ENCODE data around the gene MCRIP1. TPM values are rescaled to one million over a fixed set of nuclear protein-coding genes. Genes with fewer than 3 reads are reported as not detected.
A peak's percentile ranks its signal among the peaks of the same experiment; 100 is the strongest.

The MCRIP1 gene
- total RNA-seq, 1 experiment from 2014 or later, result 204 TPM

DNA sequence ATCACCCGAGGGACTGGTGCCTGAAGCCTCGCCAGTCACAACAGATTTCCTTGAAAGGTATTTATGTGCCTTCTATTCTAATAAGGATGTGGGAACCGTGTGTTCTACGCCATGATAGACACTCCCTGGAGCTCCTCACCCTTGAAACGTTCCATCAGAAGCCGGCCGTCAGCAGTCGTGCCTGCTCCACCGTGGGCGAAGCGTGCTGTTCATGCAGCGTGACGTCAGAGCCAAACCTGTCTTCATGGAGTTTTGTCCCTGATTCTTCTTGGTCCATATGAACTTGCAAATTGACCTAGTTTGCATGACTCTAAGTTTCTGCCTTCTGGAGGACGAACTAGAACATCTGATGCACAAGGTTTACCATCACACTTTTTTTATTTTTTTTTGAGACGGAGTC is 6.2 kb upstream of the MCRIP1 start:
- no peak overlapping the region for H3K4me3 ChIP-seq (ENCODE audit: insufficient read depth, low read depth, low read length)
- no peak for DNase-seq
- no peaks in the 10 kb centered on the region for H3K27me3 ChIP-seq (ENCODE audit: control insufficient read depth, insufficient read depth, low read length)
- H3K36me3 ChIP-seq (replicated peaks; ENCODE audit: control insufficient read depth, insufficient read depth, low read length), result peaks cover 5% of the 10 kb centered on the region

DNA sequence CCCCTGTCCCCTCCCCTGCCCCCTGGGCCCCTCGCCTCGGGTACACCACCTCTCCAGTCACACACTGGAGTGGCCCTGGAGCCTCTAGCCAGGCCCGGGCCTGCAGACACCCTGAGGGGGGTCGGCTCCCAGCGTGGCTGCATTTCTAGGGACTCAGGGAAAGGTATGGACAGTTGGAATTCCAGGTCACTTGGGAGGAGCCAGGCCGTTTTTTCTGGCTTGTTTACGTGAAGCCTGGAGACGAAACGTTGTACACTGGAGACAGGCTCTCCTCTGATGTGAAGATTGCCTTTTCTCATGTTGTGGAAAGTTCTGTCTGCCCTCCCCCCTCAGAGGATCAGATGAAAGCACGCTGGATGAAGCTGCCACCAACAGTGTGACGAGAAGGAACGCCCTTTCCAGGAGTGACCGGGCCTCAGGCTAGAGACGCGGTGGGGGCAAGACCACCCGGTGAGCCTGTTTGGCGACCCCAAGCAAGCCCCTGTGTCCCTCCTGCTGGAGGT is 5.7 kb upstream of the MCRIP1 start:
- Histone ChIP-seq H3K27me3 (ENCODE audit: control insufficient read depth, insufficient read depth, low read length) (no peaks in the 10 kb centered on the region), H3K36me3 (replicated peaks; ENCODE audit: control insufficient read depth, insufficient read depth, low read length) (peaks cover 3% of the 10 kb centered on the region; the same call in 1 of the 2 replicates), H3K4me3 (ENCODE audit: insufficient read depth, low read depth, low read length) (no peak overlapping the region)
- peak; percentile 71 for DNase-seq

GRCh38 chr17:81837641-81838040 is 4.5 kb upstream of the MCRIP1 start:
- H3K36me3 ChIP-seq (replicated peaks; ENCODE audit: control insufficient read depth, insufficient read depth, low read length), result no peaks in the 10 kb centered on the region; the same call in 1 of the 2 replicates
- no peak for DNase-seq
- no peak overlapping the region for H3K4me3 ChIP-seq (ENCODE audit: insufficient read depth, low read depth, low read length)
- no peaks in the 10 kb centered on the region for H3K27me3 ChIP-seq (ENCODE audit: control insufficient read depth, insufficient read depth, low read length)

GRCh38 chr17:81834831-81835267 is 1.8 kb upstream of the MCRIP1 start, which contains the start of gene PPP1R27:
PPP1R27 (minus strand) TSS chr17:81835050; CDS start chr17:81834953, 97 bp downstream.
- no peaks in the 10 kb centered on the region for H3K27me3 ChIP-seq (ENCODE audit: control insufficient read depth, insufficient read depth, low read length)
- no peak for DNase-seq
- H3K4me3 ChIP-seq (ENCODE audit: insufficient read depth, low read depth, low read length), result peak within 1 kb of the TSS; percentile 84
- H3K36me3 ChIP-seq (replicated peaks; ENCODE audit: control insufficient read depth, insufficient read depth, low read length), result no peaks in the 10 kb centered on the region

GRCh38 chr17:81833921-81834830 is 1.1 kb upstream of the MCRIP1 start:
- Histone ChIP-seq H3K27me3 (ENCODE audit: control insufficient read depth, insufficient read depth, low read length) (no peaks in the 10 kb centered on the region), H3K36me3 (replicated peaks; ENCODE audit: control insufficient read depth, insufficient read depth, low read length) (no peaks in the 10 kb centered on the region), H3K4me3 (ENCODE audit: insufficient read depth, low read depth, low read length) (peak overlapping the region; percentile 84)
- no peak for DNase-seq

DNA sequence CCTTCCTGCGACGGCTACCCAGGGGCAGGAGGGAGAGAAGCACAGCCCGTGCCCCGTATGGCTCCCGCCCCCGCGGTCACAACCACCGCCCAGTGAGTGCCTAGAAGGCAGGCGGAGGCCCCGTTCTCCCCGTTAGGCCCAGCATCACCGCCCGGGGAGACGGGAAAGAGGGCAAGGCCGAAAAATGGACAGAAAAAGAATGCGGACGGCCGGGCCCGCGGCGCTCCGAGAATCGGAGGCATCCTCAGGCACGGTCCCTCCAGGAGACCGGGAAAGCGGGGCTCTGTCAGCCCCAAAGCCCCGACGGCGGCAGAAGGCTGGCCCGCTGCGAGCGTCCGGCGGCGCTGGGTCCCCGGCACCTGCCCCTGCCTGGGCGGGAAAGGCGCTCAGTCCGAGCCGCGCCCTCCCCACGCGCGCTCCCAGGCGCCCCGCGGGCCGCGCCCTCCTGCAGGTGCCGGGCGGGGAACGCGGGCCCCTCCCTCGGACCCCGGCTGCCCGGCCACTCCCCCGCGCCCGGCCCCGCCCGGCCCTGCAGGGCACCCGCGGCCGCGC is 407 bp downstream of the MCRIP1 start:
- Histone ChIP-seq H3K36me3 (replicated peaks; ENCODE audit: control insufficient read depth, insufficient read depth, low read length) (no peaks in the 10 kb centered on the region), H3K27me3 (ENCODE audit: control insufficient read depth, insufficient read depth, low read length) (no peaks in the 10 kb centered on the region), H3K4me3 (ENCODE audit: insufficient read depth, low read depth, low read length) (peak overlapping the region; percentile 86)
- no peak for DNase-seq

- no peak for DNase-seq
- Histone ChIP-seq H3K36me3 (replicated peaks; ENCODE audit: control insufficient read depth, insufficient read depth, low read length) (no peaks in the 10 kb centered on the region), H3K4me3 (ENCODE audit: insufficient read depth, low read depth, low read length) (peak overlapping the region; percentile 86), H3K27me3 (ENCODE audit: control insufficient read depth, insufficient read depth, low read length) (no peaks in the 10 kb centered on the region)
Measured at GRCh38 chr17:81831957-81832607, 1.0 kb downstream of the MCRIP1 start.

DNA sequence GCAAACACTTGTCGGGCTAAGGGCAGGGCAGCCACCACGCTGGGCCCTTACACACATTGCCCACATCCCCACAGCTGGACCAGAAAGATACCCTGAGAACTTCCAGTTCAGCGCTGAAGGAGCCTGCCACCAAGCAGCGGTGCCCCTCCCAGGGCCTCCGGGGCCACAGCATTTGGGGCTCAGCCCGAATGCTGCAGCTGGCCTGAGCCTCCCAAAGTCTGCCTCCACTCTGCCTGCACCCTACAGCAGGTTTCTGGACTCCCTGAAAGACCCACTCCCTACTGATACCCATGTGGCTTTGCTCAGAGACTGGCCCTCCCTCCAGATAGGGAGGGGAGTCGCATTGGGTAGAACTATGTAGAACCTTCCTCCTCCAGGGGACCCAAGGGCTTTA is 1.5 kb downstream of the MCRIP1 start:
- no peak for DNase-seq
- H3K4me3 ChIP-seq (ENCODE audit: insufficient read depth, low read depth, low read length), result no peak overlapping the region; the same call in 1 of the 2 replicates
- H3K27me3 ChIP-seq (ENCODE audit: control insufficient read depth, insufficient read depth, low read length), result no peaks in the 10 kb centered on the region
- no peaks in the 10 kb centered on the region for H3K36me3 ChIP-seq (replicated peaks; ENCODE audit: control insufficient read depth, insufficient read depth, low read length)

- Histone ChIP-seq H3K4me3 (ENCODE audit: insufficient read depth, low read depth, low read length) (no peak overlapping the region), H3K27me3 (ENCODE audit: control insufficient read depth, insufficient read depth, low read length) (no peaks in the 10 kb centered on the region), H3K36me3 (replicated peaks; ENCODE audit: control insufficient read depth, insufficient read depth, low read length) (no peaks in the 10 kb centered on the region)
- no peak for DNase-seq
Measured at GRCh38 chr17:81829858-81830257, 3.2 kb downstream of the MCRIP1 start.

DNA sequence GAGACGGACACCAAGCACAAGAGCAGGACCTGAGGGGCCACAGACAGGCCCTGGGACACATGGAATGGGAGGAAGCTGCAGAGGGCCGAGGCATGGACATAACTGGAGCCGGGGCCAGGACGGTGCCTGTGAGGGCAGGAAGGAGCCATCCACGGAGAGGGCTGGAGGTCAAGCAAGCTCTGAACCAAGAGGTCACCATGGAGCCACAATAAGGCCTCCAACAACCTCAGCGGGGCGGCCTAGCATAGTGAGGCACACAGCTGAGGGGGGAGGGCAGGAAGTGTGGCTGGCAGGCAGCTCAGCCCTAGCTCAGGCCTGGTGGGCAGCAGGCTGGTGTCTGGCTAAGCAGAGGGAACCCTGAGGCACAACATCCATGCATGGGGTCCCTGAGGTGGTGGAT is 4.4 kb downstream of the MCRIP1 start:
- H3K4me3 ChIP-seq (ENCODE audit: insufficient read depth, low read depth, low read length), result no peak overlapping the region
- no peak for DNase-seq

DNA sequence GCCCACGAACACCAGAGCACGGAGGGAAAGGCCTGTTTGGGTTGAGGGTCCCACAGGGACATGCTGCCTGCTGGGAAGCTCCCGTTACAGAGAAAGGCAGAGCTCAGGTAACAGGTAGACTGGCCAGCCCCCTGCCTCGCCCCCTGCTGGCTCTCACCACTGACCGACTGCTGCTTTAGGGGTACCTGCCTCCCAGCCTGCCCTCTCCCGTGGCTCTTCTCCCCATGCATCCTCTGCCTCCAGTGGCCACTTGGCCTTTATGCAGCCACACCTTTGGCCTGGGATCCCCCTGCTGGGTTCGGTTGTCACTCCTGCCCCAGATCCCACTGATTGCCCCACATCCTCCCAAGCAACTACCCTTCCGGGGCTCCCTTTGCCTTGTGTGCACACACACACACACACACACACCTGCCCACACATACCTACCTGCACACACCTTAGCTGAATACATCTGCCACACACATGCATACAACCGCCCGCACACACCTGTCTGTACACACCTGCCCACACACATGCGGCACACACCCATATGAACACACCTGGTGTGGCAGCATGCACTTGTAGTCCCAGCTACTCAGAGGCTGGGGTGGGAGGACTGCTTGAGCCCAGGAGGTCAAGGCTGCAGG is 7.1 kb downstream of the MCRIP1 start:
- Histone ChIP-seq H3K4me3 (ENCODE audit: insufficient read depth, low read depth, low read length) (no peak overlapping the region), H3K36me3 (replicated peaks; ENCODE audit: control insufficient read depth, insufficient read depth, low read length) (no peaks in the 10 kb centered on the region), H3K27me3 (ENCODE audit: control insufficient read depth, insufficient read depth, low read length) (no peaks in the 10 kb centered on the region)
- no peak for DNase-seq

More for the DNA sequence above, 4.4 kb downstream of the MCRIP1 start:
- Histone ChIP-seq H3K27me3 (ENCODE audit: control insufficient read depth, insufficient read depth, low read length) (no peaks in the 10 kb centered on the region), H3K36me3 (replicated peaks; ENCODE audit: control insufficient read depth, insufficient read depth, low read length) (no peaks in the 10 kb centered on the region)

GRCh38 chr17:81824595-81824994 is 8.5 kb downstream of the MCRIP1 start:
- Histone ChIP-seq H3K36me3 (replicated peaks; ENCODE audit: control insufficient read depth, insufficient read depth, low read length) (no peaks in the 10 kb centered on the region), H3K4me3 (ENCODE audit: insufficient read depth, low read depth, low read length) (no peak overlapping the region), H3K27me3 (ENCODE audit: control insufficient read depth, insufficient read depth, low read length) (no peaks in the 10 kb centered on the region)
- no peak for DNase-seq

GRCh38 chr17:81823820-81824550 is 9.1 kb downstream of the MCRIP1 start:
- Histone ChIP-seq H3K27me3 (ENCODE audit: control insufficient read depth, insufficient read depth, low read length) (no peaks in the 10 kb centered on the region), H3K36me3 (replicated peaks; ENCODE audit: control insufficient read depth, insufficient read depth, low read length) (no peaks in the 10 kb centered on the region), H3K4me3 (ENCODE audit: insufficient read depth, low read depth, low read length) (no peak overlapping the region)
- no peak for DNase-seq
